ENCODE data around the gene GIPC1. TPM values are rescaled to one million over a fixed set of nuclear protein-coding genes. Genes with fewer than 3 reads are reported as not detected.

The GIPC1 gene
- polyA plus RNA-seq, 1 of the 3 experiments (the other 2 are of a cell fraction), result 144 TPM

- no peak overlapping the region for H3K4me3 ChIP-seq (ENCODE audit: low read depth in 2 of 2, low read length in 1 of 2)
- TF ChIP-seq RAD21 (IDR thresholded peaks at IDR 0.05; ENCODE audit: low read length) (no peak), GATA2 (CRISPR knock-in tag; IDR thresholded peaks at IDR 0.05) (no peak), TCF12 (IDR thresholded peaks at IDR 0.05) (no peak), NRF1 (IDR thresholded peaks at IDR 0.05; ENCODE audit: low read depth, low read length) (no peak), MXI1 (IDR thresholded peaks at IDR 0.05; ENCODE audit: low read depth, low read length) (no peak), TAF1 (IDR thresholded peaks at IDR 0.05; ENCODE audit: borderline replicate concordance, low read depth, low read length) (no peak), MEF2A (IDR thresholded peaks at IDR 0.05; ENCODE audit: borderline replicate concordance, low read depth) (no peak), REST (IDR thresholded peaks at IDR 0.05; ENCODE audit: low read depth, low read length) (no peak), RFX5 (IDR thresholded peaks at IDR 0.05; ENCODE audit: low read length) (no peak), RXRA (IDR thresholded peaks at IDR 0.05; ENCODE audit: borderline replicate concordance, low read depth) (no peak), TEAD4 (IDR thresholded peaks at IDR 0.05; ENCODE audit: borderline replicate concordance, insufficient read depth) (no peak), SIN3A (IDR thresholded peaks at IDR 0.05; ENCODE audit: borderline replicate concordance, low read depth, low read length) (no peak), YY1 (IDR thresholded peaks at IDR 0.05; ENCODE audit: low read depth) (no peak), SMC3 (IDR thresholded peaks at IDR 0.05; ENCODE audit: low read depth, low read length) (no peak), NFIC (IDR thresholded peaks at IDR 0.05; ENCODE audit: borderline replicate concordance) (no peak), EZH2phosphoT487 (IDR thresholded peaks at IDR 0.05; ENCODE audit: borderline replicate concordance, low read depth) (no peak)
- H3K36me3 ChIP-seq (replicated peaks in 1 of 2; ENCODE audit: control insufficient read depth in 1 of 2, insufficient read depth in 2 of 2, low read length in 1 of 2), result peaks cover 20 to 23% of the 10 kb centered on the region in 2 experiments
- 95% methylated on average over 22 of the region's 22 CpGs for WGBS (ENCODE audit: low lambda C conversion rate)
- no peaks in the 10 kb centered on the region for H3K9me3 ChIP-seq
- H3F3A ChIP-seq (replicated peaks; ENCODE audit: insufficient read depth), result peaks cover 35% of the 10 kb centered on the region
- H3K4me1 ChIP-seq (ENCODE audit: control insufficient read depth in 1 of 2, insufficient read depth in 2 of 2, low read depth in 1 of 2, low read length in 1 of 2), result peaks cover 24 to 47% of the 10 kb centered on the region in 2 experiments; a peak in 3 of 4 replicates
- H3K27ac ChIP-seq (ENCODE audit: low read depth in 2 of 2, low read length in 1 of 2), result peak overlapping the region; percentile 84 to 95
- H3K9me2 ChIP-seq, result no peaks in the 10 kb centered on the region
- peak overlapping the region; percentile 48; the same call in 1 of the 2 replicates for H2AFZ ChIP-seq (ENCODE audit: low read depth)
- no peaks in the 10 kb centered on the region for H3K27me3 ChIP-seq (ENCODE audit: insufficient read depth)
- peak overlapping the region; percentile 54 for H3K9ac ChIP-seq
- POLR2A ChIA-PET, result interaction anchor here (1.0 to 1.2 kb wide), 2 partner anchors 9 to 37 kb away, joined by 3 to 4 read pairs; no protein-coding TSS in a partner anchor
- peaks cover 33% of the 10 kb centered on the region for H4K20me1 ChIP-seq (ENCODE audit: insufficient read depth)
- H3K4me2 ChIP-seq, result peak overlapping the region; percentile 80
- H3K79me2 ChIP-seq (ENCODE audit: insufficient read depth), result peaks cover 38% of the 10 kb centered on the region
- CTCF ChIA-PET, result interaction anchor here (3.7 kb wide), 1 partner anchor 39 kb away, joined by 20 read pairs; no protein-coding TSS in a partner anchor
- DNase-seq, result no peak
Observed at GRCh38 chr19:14519245-14519859, 23.4 kb upstream of the GIPC1 start.
